Liver (tissue), 9 donors: ENCODE measurements around the gene EHBP1. TPM values are rescaled to one million over a fixed set of nuclear protein-coding genes. Genes with fewer than 3 reads are reported as not detected.
A peak's percentile ranks its signal among the peaks of the same experiment; 100 is the strongest.
"Not testable (repeated sequence)": the region's sequence is repeated elsewhere in the genome, so short reads cannot be mapped to it uniquely, and the experiment has no call there.

Source experiments
- DNase-seq: peaks from one replicate; pipeline ENCODE4 v3.0.0-alpha.2; 2017; ENCODE audit warnings: low spot score
- H3K27ac ChIP-seq, 2 donors: one replicate each; pipeline ENCODE4 v1.7.0; 2013; ENCODE audit warnings: inconsistent platforms in 2 of 2, low read length in 2 of 2, control low read depth in 1 of 2, low read depth in 1 of 2, mild to moderate bottlenecking in 1 of 2
- H3K27me3 ChIP-seq, 4 donors: one replicate each; pipeline versions ENCODE4 v1.6.1 to v1.7.0; 2013; ENCODE audit warnings: low read length in 3 of 4, inconsistent platforms in 1 of 4, mild to moderate bottlenecking in 1 of 4, moderate library complexity in 1 of 4; ENCODE audit not compliant: control insufficient read depth in 4 of 4, insufficient read depth in 4 of 4
- H3K36me3 ChIP-seq, 4 donors: one replicate each; pipeline versions ENCODE4 v1.6.1 to v1.7.0; 2013; ENCODE audit warnings: low read length in 3 of 4, mild to moderate bottlenecking in 3 of 4, low read depth in 1 of 4, moderate library complexity in 1 of 4; ENCODE audit not compliant: control insufficient read depth in 4 of 4, insufficient read depth in 3 of 4
- H3K4me1 ChIP-seq, 4 donors: one replicate each; pipeline versions ENCODE4 v1.6.1 to v1.7.0; 2013; ENCODE audit warnings: low read length in 3 of 4, mild to moderate bottlenecking in 3 of 4, moderate library complexity in 1 of 4; ENCODE audit not compliant: control insufficient read depth in 4 of 4, insufficient read depth in 4 of 4
- H3K4me3 ChIP-seq, 3 donors: one replicate each; pipeline versions ENCODE4 v1.6.1 to v1.7.0; 2013; ENCODE audit warnings: low read length in 3 of 3, control low read depth in 1 of 3, low read depth in 1 of 3, mild to moderate bottlenecking in 1 of 3
- H3K9ac ChIP-seq, 2 donors: one replicate each; pipeline ENCODE4 v1.7.0; 2013; ENCODE audit warnings: low read length in 2 of 2, mild to moderate bottlenecking in 2 of 2, moderate library complexity in 2 of 2, control low read depth in 1 of 2, low read depth in 1 of 2
- H3K9me3 ChIP-seq, 4 donors: one replicate each; pipeline versions ENCODE4 v1.6.1 to v1.7.0; 2013; ENCODE audit warnings: low read length in 3 of 4; ENCODE audit not compliant: control insufficient read depth in 4 of 4
- EGR1 ChIP-seq, 2 donors: IDR thresholded peaks; 2 replicates each; pipeline ENCODE4 v1.6.1; 2016 to 2018; ENCODE audit warnings: antibody characterized with exemption in 2 of 2, low read depth in 2 of 2
- HNF4A ChIP-seq, 2 donors: conservative IDR thresholded peaks; 2 replicates each; pipeline ENCODE4 v1.6.1; 2016; ENCODE audit warnings: antibody characterized with exemption in 2 of 2, mild to moderate bottlenecking in 2 of 2
- HNF4G ChIP-seq: IDR thresholded peaks from 2 replicates; pipeline ENCODE4 v1.6.1; 2016; ENCODE audit warnings: antibody characterized with exemption
- JUND ChIP-seq, 2 donors: IDR thresholded peaks; 2 replicates each; pipeline ENCODE4 v1.6.1; 2016; ENCODE audit warnings: antibody characterized with exemption in 2 of 2
- NR2F2 ChIP-seq: IDR thresholded peaks from 2 replicates; pipeline ENCODE4 v1.6.1; 2016; ENCODE audit warnings: antibody characterized with exemption
- RAD21 ChIP-seq, 2 donors: IDR thresholded peaks; 2 replicates each; pipeline ENCODE4 v1.6.1; 2016; ENCODE audit warnings: antibody characterized with exemption in 2 of 2, mild to moderate bottlenecking in 2 of 2
- RXRA ChIP-seq, 2 donors: IDR thresholded peaks; 2 replicates each; pipeline ENCODE4 v1.6.1; 2017 to 2018; ENCODE audit warnings: antibody characterized with exemption in 2 of 2, mild to moderate bottlenecking in 1 of 2
- SP1 ChIP-seq: IDR thresholded peaks from 2 replicates; pipeline ENCODE4 v1.6.1; 2018; ENCODE audit warnings: antibody characterized with exemption, mild to moderate bottlenecking
- TAF1 ChIP-seq: conservative IDR thresholded peaks from 2 replicates; pipeline ENCODE4 v1.6.1; 2016; ENCODE audit warnings: antibody characterized with exemption, mild to moderate bottlenecking
- YY1 ChIP-seq: IDR thresholded peaks from 2 replicates; pipeline ENCODE4 v1.6.1; 2016; ENCODE audit warnings: antibody characterized with exemption, mild to moderate bottlenecking
- WGBS: extraction: QIAGEN DNeasy Blood & Tissue Kit; methylation state at CpG from one replicate; pipeline ENCODE4 v1.1.7; 2013; 5-methylcytosine and 5-hydroxymethylcytosine counted together
- polyA plus RNA-seq, 2 donors: library from polyadenylated mRNA; stranded (reverse) in 1 of 2; unstranded in 1 of 2; fragments of 200-250 nt in 1 of 2; fragments of >200 nt in 1 of 2; fragmentation: Nextera tagmentation in 1 of 2; extraction: Ambion mirVana in 1 of 2; gene quantifications; one replicate each; pipeline versions ENCODE4 v1.2.1 to v1.2.3, GENCODE V29; 2013 to 2015
- total RNA-seq, 2 donors: library from RNA; depleted of rRNA; stranded (reverse); fragments of >200 nt; gene quantifications; one replicate each; pipeline ENCODE4 v1.2.3, GENCODE V29; 2014
- TF ChIP-seq, protein P1 (sequence below): IDR thresholded peaks from 2 replicates; pipeline ENCODE4 v1.6.1; 2016; ENCODE audit warnings: antibody characterized with exemption, mild to moderate bottlenecking
- TF ChIP-seq, protein P2 (sequence below): IDR thresholded peaks from 2 replicates; pipeline ENCODE4 v1.6.1; 2016; ENCODE audit warnings: antibody characterized with exemption
- TF ChIP-seq, protein P3 (sequence below): IDR thresholded peaks from 2 replicates; pipeline ENCODE4 v1.6.1; 2016; ENCODE audit warnings: antibody characterized with exemption
- TF ChIP-seq, protein P4 (sequence below): fragments of 150-350 bp; IDR thresholded peaks from 2 replicates; pipeline ENCODE4 v1.5.1; 2017; ENCODE audit warnings: improper control_type of control experiment, low read depth, low read length; ENCODE audit not compliant: missing input control
- donor health status: healthy.
- donor health status: healthy.
- donor health status: healthy.
- donor health status: healthy.
- donor health status: healthy.

Gene EHBP1
- total and polyA plus RNA-seq, 4 donors = 16.6 to 85.8 (median 24.4) TPM

DNA sequence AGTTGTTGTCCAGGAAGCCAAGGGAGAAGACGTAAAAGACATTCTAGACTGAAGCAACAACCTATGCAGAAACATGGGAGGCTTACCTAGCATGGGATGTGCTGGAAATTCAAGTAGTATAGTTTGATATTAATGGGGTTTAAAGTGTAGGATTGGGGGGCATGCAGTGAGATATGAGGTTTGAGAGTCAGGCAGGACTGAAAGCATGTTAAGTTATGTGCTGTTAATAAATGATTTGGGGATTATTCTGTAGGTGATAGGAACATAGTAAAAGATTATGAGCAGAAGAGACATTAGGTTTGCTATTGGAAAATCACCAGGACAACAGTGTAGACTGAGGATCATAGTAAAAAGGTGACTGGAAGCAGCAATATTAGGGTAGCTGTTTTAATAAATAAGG, 3.2 kb downstream of the EHBP1 start (continued):
- TF ChIP-seq, protein P1, sequence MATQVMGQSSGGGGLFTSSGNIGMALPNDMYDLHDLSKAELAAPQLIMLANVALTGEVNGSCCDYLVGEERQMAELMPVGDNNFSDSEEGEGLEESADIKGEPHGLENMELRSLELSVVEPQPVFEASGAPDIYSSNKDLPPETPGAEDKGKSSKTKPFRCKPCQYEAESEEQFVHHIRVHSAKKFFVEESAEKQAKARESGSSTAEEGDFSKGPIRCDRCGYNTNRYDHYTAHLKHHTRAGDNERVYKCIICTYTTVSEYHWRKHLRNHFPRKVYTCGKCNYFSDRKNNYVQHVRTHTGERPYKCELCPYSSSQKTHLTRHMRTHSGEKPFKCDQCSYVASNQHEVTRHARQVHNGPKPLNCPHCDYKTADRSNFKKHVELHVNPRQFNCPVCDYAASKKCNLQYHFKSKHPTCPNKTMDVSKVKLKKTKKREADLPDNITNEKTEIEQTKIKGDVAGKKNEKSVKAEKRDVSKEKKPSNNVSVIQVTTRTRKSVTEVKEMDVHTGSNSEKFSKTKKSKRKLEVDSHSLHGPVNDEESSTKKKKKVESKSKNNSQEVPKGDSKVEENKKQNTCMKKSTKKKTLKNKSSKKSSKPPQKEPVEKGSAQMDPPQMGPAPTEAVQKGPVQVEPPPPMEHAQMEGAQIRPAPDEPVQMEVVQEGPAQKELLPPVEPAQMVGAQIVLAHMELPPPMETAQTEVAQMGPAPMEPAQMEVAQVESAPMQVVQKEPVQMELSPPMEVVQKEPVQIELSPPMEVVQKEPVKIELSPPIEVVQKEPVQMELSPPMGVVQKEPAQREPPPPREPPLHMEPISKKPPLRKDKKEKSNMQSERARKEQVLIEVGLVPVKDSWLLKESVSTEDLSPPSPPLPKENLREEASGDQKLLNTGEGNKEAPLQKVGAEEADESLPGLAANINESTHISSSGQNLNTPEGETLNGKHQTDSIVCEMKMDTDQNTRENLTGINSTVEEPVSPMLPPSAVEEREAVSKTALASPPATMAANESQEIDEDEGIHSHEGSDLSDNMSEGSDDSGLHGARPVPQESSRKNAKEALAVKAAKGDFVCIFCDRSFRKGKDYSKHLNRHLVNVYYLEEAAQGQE = no peak
- TF ChIP-seq HNF4G (no peak), JUND (IDR thresholded peaks at IDR 0.05) (no peak), NR2F2 (no peak), TAF1 (no peak), YY1 (no peak), HNF4A (conservative IDR thresholded peaks at IDR 0.05) (no peak)
- TF ChIP-seq, protein P2, sequence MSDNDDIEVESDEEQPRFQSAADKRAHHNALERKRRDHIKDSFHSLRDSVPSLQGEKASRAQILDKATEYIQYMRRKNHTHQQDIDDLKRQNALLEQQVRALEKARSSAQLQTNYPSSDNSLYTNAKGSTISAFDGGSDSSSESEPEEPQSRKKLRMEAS = no peak

DNA sequence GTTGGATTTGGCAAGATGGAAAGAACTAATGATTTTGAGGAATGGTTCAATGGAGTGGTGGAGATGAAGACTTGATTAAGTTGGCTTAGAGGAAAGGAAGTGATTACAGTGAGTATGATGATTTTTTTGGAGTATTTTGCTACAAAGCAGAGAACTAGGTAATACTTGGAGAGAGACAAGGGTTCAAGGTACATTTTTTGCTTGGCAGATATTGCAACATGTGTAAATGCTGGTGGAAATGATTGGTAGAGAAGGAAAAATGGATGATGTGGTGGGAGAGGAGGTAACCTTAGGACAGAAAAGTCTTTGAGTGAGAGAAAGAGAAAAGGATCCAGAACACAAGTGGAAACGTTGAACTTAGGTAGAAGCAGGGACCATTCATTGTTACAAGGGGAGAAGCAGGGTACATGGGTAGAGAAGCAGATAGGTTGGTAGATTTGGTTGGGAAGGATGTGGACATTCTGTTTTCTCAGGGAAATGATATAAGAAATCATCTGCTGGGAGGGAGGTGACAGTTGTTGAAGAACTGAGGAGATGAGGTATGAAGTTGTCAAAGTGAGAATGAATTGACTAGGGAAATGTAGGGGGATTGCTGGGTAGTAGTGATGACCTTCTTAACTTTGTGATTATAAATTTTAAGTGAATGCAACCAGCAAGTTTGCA, 6.5 kb downstream of the EHBP1 start:
- Histone ChIP-seq H3K36me3 (peaks cover 0 to 6% (median 5%) of the 10 kb centered on the region in 4 donors), H3K4me1 (peaks cover 8 to 56% (median 37%) of the 10 kb centered on the region in 4 donors), H3K9me3 (no peaks in the 10 kb centered on the region), H3K4me3 (peak overlapping the region in 1 of 3 donors; percentile 10), H3K9ac (no peak overlapping the region), H3K27me3 (no peaks in the 10 kb centered on the region), H3K27ac (peak overlapping the region; percentile 65 to 72)
- no peak for DNase-seq
- 31% methylated on average over 1 of the region's 1 CpG for WGBS
- peak; percentile 56 for TF ChIP-seq YY1
- no peak for TF ChIP-seq EGR1 (IDR thresholded peaks at IDR 0.05; ENCODE audit: low read depth in 2 of 2)
- TF ChIP-seq, protein P3, sequence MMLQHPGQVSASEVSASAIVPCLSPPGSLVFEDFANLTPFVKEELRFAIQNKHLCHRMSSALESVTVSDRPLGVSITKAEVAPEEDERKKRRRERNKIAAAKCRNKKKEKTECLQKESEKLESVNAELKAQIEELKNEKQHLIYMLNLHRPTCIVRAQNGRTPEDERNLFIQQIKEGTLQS = no peak
- peak in 1 of 2 donors; percentile 52 for TF ChIP-seq RAD21 (IDR thresholded peaks at IDR 0.05)
- peak; percentile 82 to 89 for TF ChIP-seq HNF4A (conservative IDR thresholded peaks at IDR 0.05)
- peak; percentile 85 for TF ChIP-seq HNF4G
- TF ChIP-seq RXRA (IDR thresholded peaks at IDR 0.05) = peak; percentile 63 to 75
- TF ChIP-seq SP1 = peak; percentile 63
- TF ChIP-seq, protein P4, sequence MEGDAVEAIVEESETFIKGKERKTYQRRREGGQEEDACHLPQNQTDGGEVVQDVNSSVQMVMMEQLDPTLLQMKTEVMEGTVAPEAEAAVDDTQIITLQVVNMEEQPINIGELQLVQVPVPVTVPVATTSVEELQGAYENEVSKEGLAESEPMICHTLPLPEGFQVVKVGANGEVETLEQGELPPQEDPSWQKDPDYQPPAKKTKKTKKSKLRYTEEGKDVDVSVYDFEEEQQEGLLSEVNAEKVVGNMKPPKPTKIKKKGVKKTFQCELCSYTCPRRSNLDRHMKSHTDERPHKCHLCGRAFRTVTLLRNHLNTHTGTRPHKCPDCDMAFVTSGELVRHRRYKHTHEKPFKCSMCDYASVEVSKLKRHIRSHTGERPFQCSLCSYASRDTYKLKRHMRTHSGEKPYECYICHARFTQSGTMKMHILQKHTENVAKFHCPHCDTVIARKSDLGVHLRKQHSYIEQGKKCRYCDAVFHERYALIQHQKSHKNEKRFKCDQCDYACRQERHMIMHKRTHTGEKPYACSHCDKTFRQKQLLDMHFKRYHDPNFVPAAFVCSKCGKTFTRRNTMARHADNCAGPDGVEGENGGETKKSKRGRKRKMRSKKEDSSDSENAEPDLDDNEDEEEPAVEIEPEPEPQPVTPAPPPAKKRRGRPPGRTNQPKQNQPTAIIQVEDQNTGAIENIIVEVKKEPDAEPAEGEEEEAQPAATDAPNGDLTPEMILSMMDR = no peak
- TF ChIP-seq, protein P2 = no peak

DNA sequence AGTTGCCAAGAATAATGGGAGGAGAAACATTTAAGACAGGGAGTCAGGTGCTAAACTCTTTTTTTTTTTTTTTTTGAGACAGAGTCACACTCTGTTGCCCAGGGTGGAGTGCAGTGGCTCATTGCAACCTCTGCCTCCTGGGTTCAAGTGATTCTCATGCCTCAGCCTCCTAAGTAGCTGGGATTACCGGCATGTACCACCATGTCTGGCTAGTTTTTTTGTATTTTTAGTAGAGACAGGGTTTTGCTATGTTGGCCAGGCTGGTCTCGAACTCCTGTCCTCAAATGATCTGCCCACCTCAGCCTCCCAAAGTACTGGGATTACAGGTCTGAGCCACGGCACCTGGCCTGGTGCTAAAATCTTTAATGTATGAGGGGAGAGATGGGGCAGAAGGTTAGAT, 7.7 kb downstream of the EHBP1 start:
- not testable (repeated sequence) for H3K36me3 ChIP-seq, H3K27me3 ChIP-seq, DNase-seq, H3K9ac ChIP-seq, H3K4me3 ChIP-seq, H3K9me3 ChIP-seq, H3K27ac ChIP-seq
- peaks cover 8 to 50% (median 31%) of the 10 kb centered on the region in 4 donors for H3K4me1 ChIP-seq
- WGBS = 89% methylated on average over 3 of the region's 3 CpGs
